HG02642 (cell line): ENCODE data around the gene TCF7L2.
"Not testable (repeated sequence)": the region's sequence is repeated elsewhere in the genome, so short reads cannot be mapped to it uniquely, and the experiment has no call there.

Experiments used
- ATAC-seq: cut with Tn5 transposase; IDR thresholded peaks from one replicate; pipeline ENCODE4 v1.9.1; 2021; ENCODE audit warnings: mild to moderate bottlenecking; ENCODE audit not compliant: unreplicated experiment, poor library complexity

Gene TCF7L2

DNA sequence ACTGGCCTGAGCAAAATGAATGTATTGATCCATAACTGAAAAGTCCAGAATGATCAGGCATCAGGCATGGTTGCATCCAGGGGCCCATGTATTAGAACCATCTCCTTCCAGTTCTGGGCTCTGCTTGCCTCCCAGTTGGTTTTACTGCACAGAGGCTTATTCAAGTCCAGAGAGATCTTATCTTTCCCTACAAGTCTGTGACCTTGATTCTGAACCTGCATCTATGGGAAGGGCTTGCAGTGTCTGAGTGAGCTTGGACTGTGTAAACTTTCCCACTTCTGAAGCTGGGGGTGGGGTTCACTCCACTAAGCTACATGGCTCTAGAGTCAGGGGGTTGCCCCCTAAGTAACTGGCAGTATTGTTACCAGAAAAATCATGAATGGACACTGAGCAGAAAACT, 136.2 kb downstream of the TCF7L2 start:
- no peak for ATAC-seq

DNA sequence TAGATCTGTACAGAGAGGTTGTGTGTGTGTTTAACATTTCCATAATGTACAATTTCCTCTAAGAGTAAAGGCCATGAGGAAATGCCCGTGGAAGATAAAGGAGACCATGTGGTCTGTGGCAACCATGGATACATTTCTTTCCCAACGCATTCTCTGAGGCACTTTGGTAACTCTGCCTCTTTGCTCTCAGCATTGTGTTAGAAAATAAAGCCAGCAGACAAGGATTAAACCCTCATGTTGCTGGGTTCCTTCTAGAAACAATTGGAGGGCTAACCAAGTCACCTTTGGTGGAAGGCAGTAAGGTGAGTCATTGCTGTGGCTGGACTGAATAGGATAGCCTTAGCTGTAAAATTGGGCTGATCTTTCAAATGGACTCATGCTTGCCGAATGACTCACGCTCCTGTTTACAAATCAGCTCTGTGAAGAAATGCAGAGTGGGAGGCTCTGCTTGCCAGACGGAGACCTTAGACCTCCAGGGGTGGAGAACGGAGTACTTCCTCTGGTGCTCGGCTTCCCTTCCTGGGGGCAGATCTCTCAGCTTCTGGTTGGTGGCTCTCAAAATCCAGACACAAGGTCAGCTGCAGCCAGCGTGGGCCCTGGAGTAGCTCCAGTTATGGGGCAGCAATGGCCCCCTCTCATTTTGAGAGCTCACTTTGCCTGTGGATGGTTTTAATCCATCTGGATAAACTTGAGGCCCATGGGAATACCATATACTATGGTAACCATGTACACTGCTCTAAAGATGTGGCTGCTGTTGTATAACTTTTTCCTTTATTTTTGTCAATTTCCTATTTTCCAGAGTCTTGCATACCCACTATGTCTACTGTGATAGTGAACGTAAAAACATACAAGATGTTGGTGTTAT, 137.3 kb downstream of the TCF7L2 start:
- ATAC-seq: no peak

DNA sequence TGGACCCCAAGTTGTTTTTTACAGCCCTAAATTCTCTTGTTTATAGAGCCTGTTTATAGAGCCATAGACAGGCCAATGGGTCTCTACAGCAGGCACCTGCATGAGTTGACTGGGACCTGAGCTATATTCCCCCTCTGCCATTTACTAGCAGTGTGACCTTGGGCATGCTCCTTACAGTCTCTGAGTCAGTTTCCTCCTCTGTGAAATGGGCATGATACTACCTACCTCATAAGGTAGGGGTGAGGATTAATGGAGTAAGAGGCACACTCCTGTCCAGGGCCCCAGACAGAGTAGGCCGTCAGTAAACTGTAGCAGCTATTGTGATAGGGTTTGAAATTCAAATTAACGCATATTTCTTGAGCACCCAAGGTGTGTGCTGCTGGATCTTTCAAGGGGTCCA, 138.1 kb downstream of the TCF7L2 start:
- no peak for ATAC-seq

- ATAC-seq: no peak
Measured at GRCh38 chr10:113089551-113089950, 139.5 kb downstream of the TCF7L2 start.

- ATAC-seq: no peak
Measured at GRCh38 chr10:113091920-113092319, 141.9 kb downstream of the TCF7L2 start.

- peak; percentile 54 for ATAC-seq
Measured at GRCh38 chr10:113093188-113094113, 143.4 kb downstream of the TCF7L2 start.

GRCh38 chr10:113094114-113094486, 144.1 kb downstream of the TCF7L2 start:
- no peak for ATAC-seq

DNA sequence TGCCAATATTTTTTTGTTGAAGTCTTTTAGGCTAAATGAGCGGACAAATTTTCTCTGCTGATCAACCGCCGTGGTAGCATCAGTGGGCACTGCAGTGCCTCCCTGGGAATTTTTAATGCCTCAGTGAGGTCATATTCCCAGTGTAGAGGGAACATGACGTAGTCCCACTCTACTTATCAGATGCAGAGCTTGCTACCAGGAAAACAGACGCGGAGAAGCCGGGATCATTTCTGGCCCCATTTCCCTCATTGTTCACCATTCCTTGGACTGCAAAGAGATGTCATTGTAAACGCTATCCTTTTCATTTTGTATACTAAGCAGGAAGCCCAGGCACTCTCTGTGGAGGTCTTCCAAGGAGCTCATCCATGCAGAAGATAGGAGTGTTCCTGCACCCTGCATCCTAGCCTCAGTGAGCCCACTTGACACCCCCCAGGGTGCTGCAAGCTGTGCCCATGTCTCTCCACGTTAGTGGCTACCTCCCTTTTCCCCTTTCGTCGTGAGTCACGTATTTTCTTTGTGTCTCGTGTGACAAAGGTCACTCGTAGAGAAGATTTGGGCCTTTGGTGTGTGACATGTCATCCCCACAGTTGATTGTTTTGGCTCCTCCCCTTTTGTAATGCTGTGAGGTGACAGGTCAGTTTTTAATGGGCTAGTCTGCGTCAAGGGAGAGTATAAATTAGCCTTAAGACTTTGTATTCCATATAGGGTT, 145.5 kb downstream of the TCF7L2 start:
- no peak for ATAC-seq

- ATAC-seq: no peak
Measured at GRCh38 chr10:113096128-113096996, 146.3 kb downstream of the TCF7L2 start.

DNA sequence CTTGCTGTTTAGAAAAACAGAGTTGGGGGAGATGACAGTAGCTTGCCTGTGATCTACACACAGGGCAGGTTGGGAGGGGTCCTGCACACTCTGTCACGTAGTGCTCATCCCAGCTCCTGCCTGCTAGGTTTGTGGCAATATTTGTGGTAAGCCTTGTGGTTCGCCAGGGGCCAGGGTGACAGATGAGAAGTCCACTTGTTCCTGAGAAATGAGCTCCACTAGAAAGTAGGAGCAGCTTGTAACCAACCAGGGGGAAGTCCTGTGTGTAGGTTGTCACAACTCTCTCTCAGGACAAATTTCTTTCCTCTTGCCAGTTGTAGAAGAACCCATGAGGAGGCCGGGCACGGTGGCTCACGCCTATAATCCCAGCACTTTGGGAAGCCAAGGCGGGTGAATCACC, 147.0 kb downstream of the TCF7L2 start:
- no peak for ATAC-seq

GRCh38 chr10:113099431-113100183, 149.6 kb downstream of the TCF7L2 start:
- no peak for ATAC-seq

DNA sequence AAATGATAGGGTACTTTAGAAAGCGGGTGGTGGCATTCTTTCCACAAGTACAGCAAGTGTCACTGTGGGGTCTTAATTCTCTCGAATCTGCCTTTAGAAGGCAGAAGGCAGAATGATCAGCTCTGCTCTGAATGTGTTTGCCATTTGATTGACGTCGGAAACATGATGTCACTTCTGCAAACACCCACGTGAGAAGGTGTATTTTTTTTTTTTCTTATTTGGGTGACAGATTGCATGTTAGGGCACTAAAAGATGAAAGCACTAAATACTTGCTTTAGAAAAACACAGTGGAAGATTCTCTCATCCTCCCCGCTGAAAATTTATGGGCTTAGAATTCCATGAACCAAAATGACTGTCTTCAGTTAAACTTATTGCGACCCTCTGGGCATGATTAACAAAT, 150.2 kb downstream of the TCF7L2 start:
- no peak for ATAC-seq

GRCh38 chr10:113103131-113103840, 153.2 kb downstream of the TCF7L2 start:
- no peak for ATAC-seq

DNA sequence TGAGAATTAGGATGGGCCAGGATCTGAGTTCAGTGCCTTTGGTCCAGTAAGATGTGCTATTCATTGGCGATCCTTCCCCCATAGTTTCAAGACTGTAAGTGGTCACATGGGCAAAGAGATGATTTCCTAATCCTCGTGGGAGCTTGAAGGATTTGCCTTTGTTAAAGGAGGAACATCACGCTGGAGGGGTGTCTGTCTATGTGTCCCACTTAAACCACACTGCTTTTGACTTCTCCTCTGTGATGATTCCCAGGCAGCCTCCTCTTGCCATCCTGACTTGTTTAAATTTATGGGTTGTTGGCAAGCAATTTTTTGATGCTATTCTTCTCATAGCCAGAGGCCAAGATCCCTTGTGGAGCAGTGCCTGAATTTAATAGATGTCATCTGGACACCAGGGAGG, 154.0 kb downstream of the TCF7L2 start:
- no peak for ATAC-seq

- ATAC-seq: no peak
Measured at GRCh38 chr10:113108194-113108835, 158.3 kb downstream of the TCF7L2 start.

- no peak for ATAC-seq
Measured at GRCh38 chr10:113108948-113109347, 158.9 kb downstream of the TCF7L2 start.

- ATAC-seq: not testable (repeated sequence)
Measured at GRCh38 chr10:113109482-113109881, 159.4 kb downstream of the TCF7L2 start.

GRCh38 chr10:113111260-113111659, 161.2 kb downstream of the TCF7L2 start:
- no peak for ATAC-seq
